GM12878 (cell line): ENCODE results near the gene REPIN1. TPM values are rescaled to one million over a fixed set of nuclear protein-coding genes. Genes with fewer than 3 reads are reported as not detected.

Experiments used
- ATAC-seq: fragments of 200-7000 bp; cut with Tn5 transposase; 3 replicates; pipeline ENCODE4 v1.9.1; 2020; ENCODE audit warnings: mild to moderate bottlenecking, moderate library complexity
- BruUV-seq: library from RNA; stranded (reverse); fragments of 400-500 nt; replicated peaks from 2 replicates; lab custom pipeline; 2021; lab: Mats Ljungman, UMichigan
- CTCF ChIA-PET: fragments of 300-600 bp; sonication (Branson Sonifier 250); formaldehyde crosslinking; extraction: SDS; loops from one replicate; lab custom pipeline; 2021; ENCODE audit warnings: inconsistent platforms; lab: Yijun Ruan, JAX
- POLR2A ChIA-PET: fragments of 350-600 bp; formaldehyde crosslinking; extraction: SDS; loops from one replicate; lab custom pipeline; 2021; ENCODE audit warnings: inconsistent platforms; lab: Charles Lee
- RAD21 ChIA-PET: fragments of 300-600 bp; sonication (Branson Sonifier 250); formaldehyde crosslinking; loops from one replicate; lab custom pipeline; 2023; ENCODE audit warnings: antibody characterized with exemption; ENCODE audit not compliant: unreplicated experiment; lab: Charles Lee
- SMC1A ChIA-PET: fragments of 300-600 bp; sonication (Branson Sonifier 250); formaldehyde crosslinking; loops from one replicate; lab custom pipeline; 2023; ENCODE audit not compliant: unreplicated experiment, uncharacterized antibody; lab: Charles Lee
- DNase-seq: peaks from one replicate; pipeline ENCODE4 v3.0.0-alpha.2; 2011; ENCODE audit warnings: low read depth, low spot score
- FAIRE-seq: peaks from 3 replicates; lab custom pipeline; 2011; peaks lifted over from hg19 to GRCh38; lab: Jason Lieb, UNC
- H2AFZ ChIP-seq: 2 replicates; pipeline ENCODE4 v1.6.0; 2011; ENCODE audit warnings: low read depth, low read length, control low read depth; ENCODE audit not compliant: control insufficient read depth
- H3K27ac ChIP-seq: 2 replicates; pipeline ENCODE4 v1.5.1; 2011; ENCODE audit warnings: control low read depth; ENCODE audit not compliant: control insufficient read depth, insufficient read depth
- H3K27me3 ChIP-seq, 2 experiments: replicated peaks in 1 of 2; 2 replicates each; pipeline versions ENCODE4 v1.6.0 to v1.6.1; 2011; ENCODE audit warnings: low read length in 1 of 2; ENCODE audit not compliant: control insufficient read depth in 2 of 2, insufficient read depth in 2 of 2
- H3K36me3 ChIP-seq, 2 experiments: 2 replicates each; pipeline ENCODE4 v1.5.1; 2011; ENCODE audit warnings: low read length in 1 of 2; ENCODE audit not compliant: control insufficient read depth in 2 of 2, insufficient read depth in 2 of 2
- H3K4me1 ChIP-seq: 2 replicates; pipeline ENCODE4 v1.6.1; 2011; ENCODE audit warnings: mild to moderate bottlenecking, low read length, moderate library complexity, mixed read lengths; ENCODE audit not compliant: control insufficient read depth, insufficient read depth
- H3K4me2 ChIP-seq: 2 replicates; pipeline ENCODE4 v1.6.0; 2011; ENCODE audit warnings: control low read depth; ENCODE audit not compliant: control insufficient read depth, insufficient read depth
- H3K4me3 ChIP-seq: fragments of 200-600 bp; sonication (generic); 2 replicates; pipeline ENCODE4 v1.5.1; 2016
- H3K79me2 ChIP-seq: 2 replicates; pipeline ENCODE4 v1.6.0; 2011; ENCODE audit warnings: low read length; ENCODE audit not compliant: control insufficient read depth, insufficient read depth
- H3K9ac ChIP-seq: 2 replicates; pipeline ENCODE4 v1.8.0; 2011; ENCODE audit warnings: low read length, control low read depth, mixed read lengths; ENCODE audit not compliant: control insufficient read depth, insufficient read depth
- H3K9me3 ChIP-seq: replicated peaks from 3 replicates; pipeline ENCODE4 v1.5.1; 2011; ENCODE audit warnings: mild to moderate bottlenecking, low read length; ENCODE audit not compliant: control insufficient read depth, insufficient read depth
- H4K20me1 ChIP-seq: 2 replicates; pipeline ENCODE4 v1.6.0; 2011; ENCODE audit not compliant: control insufficient read depth, insufficient read depth
- BACH1 ChIP-seq: fragments of 450-650 bp; IDR thresholded peaks from 2 replicates; pipeline ENCODE4 v1.6.1; 2017; ENCODE audit warnings: mild to moderate bottlenecking, borderline replicate concordance
- BMI1 ChIP-seq: fragments of 450-650 bp; IDR thresholded peaks from 2 replicates; pipeline ENCODE4 v1.6.1; 2016; ENCODE audit warnings: mild to moderate bottlenecking, moderate library complexity, borderline replicate concordance
- CTCF ChIP-seq, 3 experiments: IDR thresholded peaks in 2 of 3; conservative IDR thresholded peaks in 1 of 3; 2 replicates each; pipeline ENCODE4 v1.5.1; 2011; ENCODE audit warnings: low read depth in 3 of 3, low read length in 3 of 3, mild to moderate bottlenecking in 3 of 3, control low read depth in 2 of 3, moderate library complexity in 2 of 3, inconsistent platforms in 1 of 3, mixed read lengths in 1 of 3; ENCODE audit not compliant: control insufficient read depth in 2 of 3, insufficient read depth in 1 of 3; ENCODE audit errors: extremely low read depth in 1 of 3
- EED ChIP-seq: sonication (generic); IDR thresholded peaks from 2 replicates; pipeline ENCODE4 v1.6.1; 2016; ENCODE audit warnings: antibody characterized with exemption, low read depth
- FOS ChIP-seq: IDR thresholded peaks from 3 replicates; pipeline ENCODE4 v1.6.1; 2011; ENCODE audit warnings: borderline replicate concordance; ENCODE audit not compliant: insufficient read length; ENCODE audit errors: extremely low read depth
- MEF2A ChIP-seq: IDR thresholded peaks from 2 replicates; pipeline ENCODE4 v1.6.1; 2011; ENCODE audit warnings: low read depth, mild to moderate bottlenecking, low read length, moderate library complexity; ENCODE audit not compliant: insufficient read depth
- MTA2 ChIP-seq: fragments of 450-650 bp; IDR thresholded peaks from 2 replicates; pipeline ENCODE4 v1.6.1; 2016; ENCODE audit warnings: low read depth, mild to moderate bottlenecking, moderate library complexity
- PAX8 ChIP-seq: fragments of 450-650 bp; IDR thresholded peaks from 2 replicates; pipeline ENCODE4 v1.6.1; 2017; ENCODE audit warnings: mild to moderate bottlenecking, moderate library complexity
- PML ChIP-seq: IDR thresholded peaks from 2 replicates; pipeline ENCODE4 v1.6.1; 2012; ENCODE audit warnings: low read length, inconsistent platforms
- SIX5 ChIP-seq: IDR thresholded peaks from 2 replicates; pipeline ENCODE4 v1.6.1; 2011; ENCODE audit warnings: mild to moderate bottlenecking, low read depth, low read length, moderate library complexity; ENCODE audit not compliant: severe bottlenecking
- SREBF2 ChIP-seq: IDR thresholded peaks from 2 replicates; pipeline ENCODE4 v1.6.1; 2012; ENCODE audit warnings: mild to moderate bottlenecking, low read length
- SRF ChIP-seq, 2 experiments: IDR thresholded peaks; 2 replicates each; pipeline ENCODE4 v1.6.1; 2011; ENCODE audit warnings: low read depth in 2 of 2, low read length in 2 of 2, mild to moderate bottlenecking in 1 of 2, moderate library complexity in 1 of 2
- STAT1 ChIP-seq: fragments of 450-650 bp; conservative IDR thresholded peaks from 2 replicates; pipeline ENCODE4 v1.6.1; 2014; ENCODE audit warnings: antibody characterized with exemption, mild to moderate bottlenecking
- YY1 ChIP-seq: IDR thresholded peaks from 2 replicates; pipeline ENCODE4 v1.6.1; 2011; ENCODE audit warnings: low read depth, mild to moderate bottlenecking, low read length
- WGBS: methylation state at CpG from one replicate; pipeline ENCODE4 v1.1.6; 2016; ENCODE audit warnings: low lambda C conversion rate; ENCODE audit not compliant: insufficient replicate concordance, insufficient coverage; ENCODE audit errors: missing lambda C conversion rate; 5-methylcytosine and 5-hydroxymethylcytosine counted together
- in situ Hi-C: fragments of 300-500 bp; cut with MboI; formaldehyde crosslinking; loops from 9 replicates; pipeline ENCODE4 v1.14.3; 2018; ENCODE audit warnings: mixed read lengths
- intact Hi-C: fragments of 100-400 bp; cut with micrococcal nuclease; formaldehyde crosslinking; loops from one replicate; pipeline ENCODE4 v1.14.2; 2022; ENCODE audit not compliant: unreplicated experiment
- polyA plus RNA-seq, 11 experiments: library from polyadenylated mRNA; depleted of rRNA in 4 of 11; unstranded in 6 of 11; stranded (reverse) in 5 of 11; fragments of >200 nt; fragmentation: Nextera tagmentation in 4 of 11; fragmentation: Illumina TruSeq in 1 of 11; extraction: Ambion mirVana in 4 of 11; extraction: Trizol in 1 of 11; gene quantifications; 1 replicate in 1 of 11; 2 replicates in 10 of 11; pipeline versions ENCODE4 v1.2.1 to v1.2.3, GENCODE V29; 2011 to 2016; ENCODE audit warnings: inconsistent platforms in 2 of 11, missing spikeins in 2 of 11, low read depth in 1 of 11
- total RNA-seq, 4 experiments: library from RNA; depleted of rRNA in 3 of 4; stranded (reverse); fragments of >200 nt in 3 of 4; fragmentation: Illumina TruSeq in 1 of 4; extraction: Trizol in 1 of 4; gene quantifications; 2 replicates each; pipeline versions ENCODE4 v1.2.1 to v1.2.3, GENCODE V29; 2013 to 2021

Gene REPIN1
- total and polyA plus RNA-seq, 10 of the 15 experiments (the other 5 are each of a cell fraction or from before 2014, with no cell fraction given) = 5.1 to 172 (median 76.9) TPM

- Histone ChIP-seq H3K9me3 (no peaks in the 10 kb centered on the region), H3K36me3 (no peaks in the 10 kb centered on the region), H3K4me1 (peaks cover 29% of the 10 kb centered on the region), H3K27me3 (no peaks in the 10 kb centered on the region), H3K27ac (no peak overlapping the region), H3K79me2 (no peaks in the 10 kb centered on the region), H4K20me1 (no peaks in the 10 kb centered on the region), H3K4me3 (no peak overlapping the region), H3K9ac (no peak overlapping the region), H3K4me2 (no peak overlapping the region), H2AFZ (no peak overlapping the region)
- ATAC-seq = no peak
- SMC1A ChIA-PET = interaction anchor here (1.5 kb wide), 1 partner anchor 17 kb away, joined by 9 read pairs; no protein-coding TSS in a partner anchor
- CTCF ChIA-PET = interaction anchor here (1.0 kb wide), 1 partner anchor 17 kb away, joined by 5 read pairs; no protein-coding TSS in a partner anchor
- intact Hi-C loops = no loop called here
- TF ChIP-seq YY1 = no peak
- no peak for TF ChIP-seq PAX8
- TF ChIP-seq PML = no peak
- no peak for TF ChIP-seq FOS
- no peak for TF ChIP-seq MTA2
- no peak for TF ChIP-seq EED
- no peak for TF ChIP-seq SRF (IDR thresholded peaks at IDR 0.05; ENCODE audit: low read depth in 2 of 2, low read length in 2 of 2)
- TF ChIP-seq BMI1 = no peak
- TF ChIP-seq BACH1 = no peak
- no peak for TF ChIP-seq STAT1
- TF ChIP-seq MEF2A = no peak
- no peak for TF ChIP-seq SIX5
- no peak for TF ChIP-seq SREBF2
- no peak for TF ChIP-seq CTCF (IDR thresholded peaks at IDR 0.05 in 2 of 3, conservative IDR thresholded peaks at IDR 0.05 in 1 of 3; ENCODE audit: control insufficient read depth in 2 of 3, extremely low read depth in 1 of 3, insufficient read depth in 1 of 3, low read depth in 3 of 3, low read length in 3 of 3)
- POLR2A ChIA-PET = no interaction called here
- no peak for FAIRE-seq
- RAD21 ChIA-PET = interaction anchor here (0.9 to 1.6 kb wide), 2 partner anchors 35 to 46 kb away, joined by 4 read pairs; no protein-coding TSS in a partner anchor
- in situ Hi-C loops = loop anchor here (5.0 kb wide), 1 partner anchor 52 kb away; no protein-coding TSS in a partner anchor
- WGBS = 88% methylated on average over 5 of the region's 5 CpGs
- no TSS peak for BruUV-seq
- DNase-seq = no peak
These were observed 8.1 kb upstream of the REPIN1 start for GRCh38 chr7:150360363-150361058.
